GM18909 (cell line): ENCODE results near the gene MMEL1.
"Not testable (repeated sequence)": the region's sequence is repeated elsewhere in the genome, so short reads cannot be mapped to it uniquely, and the experiment has no call there.

Source experiments
- ATAC-seq: cut with Tn5 transposase; IDR thresholded peaks from one replicate; pipeline ENCODE4 v1.9.1; 2021; ENCODE audit warnings: mild to moderate bottlenecking; ENCODE audit not compliant: unreplicated experiment, poor library complexity

The MMEL1 gene

GRCh38 chr1:2629627-2630497, 3.0 kb downstream of the MMEL1 start:
- ATAC-seq, result no peak

GRCh38 chr1:2628933-2629626, 3.7 kb downstream of the MMEL1 start:
- ATAC-seq, result no peak

- no peak for ATAC-seq
Measured at GRCh38 chr1:2628191-2628932, 4.5 kb downstream of the MMEL1 start.

GRCh38 chr1:2627746-2628145, 5.1 kb downstream of the MMEL1 start:
- no peak for ATAC-seq

- ATAC-seq, result not testable (repeated sequence)
Measured at GRCh38 chr1:2625748-2626147, 7.1 kb downstream of the MMEL1 start.

GRCh38 chr1:2625311-2625710, 7.5 kb downstream of the MMEL1 start:
- ATAC-seq, result no peak

GRCh38 chr1:2624735-2625300, 8.0 kb downstream of the MMEL1 start:
- no peak for ATAC-seq

GRCh38 chr1:2623571-2624337, 9.1 kb downstream of the MMEL1 start:
- ATAC-seq, result no peak

- ATAC-seq, result no peak
Measured at GRCh38 chr1:2617971-2618470, 14.8 kb downstream of the MMEL1 start.

- no peak for ATAC-seq
Measured at GRCh38 chr1:2614145-2614544, 18.7 kb downstream of the MMEL1 start.

- no peak for ATAC-seq
Measured at GRCh38 chr1:2612591-2613365, 20.0 kb downstream of the MMEL1 start.

GRCh38 chr1:2611621-2612437, 21.0 kb downstream of the MMEL1 start:
- no peak for ATAC-seq

- no peak for ATAC-seq
Measured at GRCh38 chr1:2611031-2611501, 21.8 kb downstream of the MMEL1 start.

- ATAC-seq, result no peak
Measured at GRCh38 chr1:2610036-2610959, 22.5 kb downstream of the MMEL1 start.

- no peak for ATAC-seq
Measured at GRCh38 chr1:2609319-2610035, 23.3 kb downstream of the MMEL1 start.

- no peak for ATAC-seq
Measured at GRCh38 chr1:2607641-2608091, 25.1 kb downstream of the MMEL1 start.
